AG08396 (cell line): ENCODE data around the gene SORBS1.
A peak's percentile ranks its signal among the peaks of the same experiment; 100 is the strongest.

ENCODE experiments used
- DNase-seq: peaks from one replicate; pipeline ENCODE4 v3.0.0; 2012; ENCODE audit warnings: low spot score, mixed read lengths

The SORBS1 gene

DNA sequence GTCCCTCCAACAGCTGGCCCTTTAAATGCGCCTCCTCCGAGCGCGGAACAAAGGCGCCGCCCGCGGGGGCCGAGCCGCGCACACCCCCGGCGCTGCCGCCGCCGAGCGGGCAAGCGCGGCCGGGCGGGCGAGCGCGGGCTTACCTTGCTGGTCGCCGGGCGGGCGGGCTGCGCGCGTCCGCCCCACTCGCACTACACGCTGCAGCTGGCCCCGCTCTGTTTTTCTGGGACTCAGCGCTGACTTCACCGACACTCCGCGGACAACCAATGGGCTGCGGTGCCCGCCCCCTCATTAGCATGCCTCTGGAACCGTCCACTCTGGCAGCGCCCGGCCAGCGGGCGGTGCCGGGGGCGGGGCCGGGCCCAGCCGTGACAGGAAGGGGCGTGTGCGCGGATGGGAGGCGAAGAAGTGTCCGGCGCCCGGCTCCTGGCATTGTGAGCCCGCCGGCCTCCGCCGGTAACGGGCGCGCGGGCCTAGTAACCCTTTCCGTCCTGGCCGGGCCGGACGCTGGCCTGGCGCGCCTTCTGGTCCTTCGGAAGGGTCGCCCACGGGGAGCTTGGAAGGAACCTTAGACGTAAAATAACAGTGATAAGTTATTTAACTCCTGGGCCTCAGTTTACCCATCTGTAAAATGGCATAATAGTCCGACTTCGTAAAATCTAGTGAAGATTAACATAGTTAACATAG, at the start of gene SORBS1:
SORBS1 (minus strand) TSS at position 195 of the 687 bp plus-strand sequence. CDS start 120,236 bp downstream, outside the sequence.
- DNase-seq: peak; percentile 99

DNA sequence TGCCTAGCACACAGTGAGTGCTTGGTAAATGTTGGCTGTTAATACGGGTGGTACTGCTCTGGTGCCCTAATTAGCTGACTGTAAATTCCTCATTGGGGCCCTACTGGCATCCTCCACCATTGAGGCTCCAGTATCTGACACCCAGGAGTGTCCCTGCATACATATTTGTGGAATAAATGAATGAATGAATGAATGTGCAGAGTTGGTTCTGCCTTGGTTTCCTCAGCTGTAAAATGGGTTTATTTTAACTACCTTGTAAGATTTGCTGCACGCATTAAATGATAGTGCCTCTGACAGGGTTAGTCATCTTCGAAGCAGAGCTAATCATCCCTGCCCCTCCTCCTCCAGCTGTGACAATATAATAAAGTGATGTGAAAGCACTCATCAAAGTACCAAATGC, 49.6 kb upstream of the SORBS1 start:
- no peak for DNase-seq

DNA sequence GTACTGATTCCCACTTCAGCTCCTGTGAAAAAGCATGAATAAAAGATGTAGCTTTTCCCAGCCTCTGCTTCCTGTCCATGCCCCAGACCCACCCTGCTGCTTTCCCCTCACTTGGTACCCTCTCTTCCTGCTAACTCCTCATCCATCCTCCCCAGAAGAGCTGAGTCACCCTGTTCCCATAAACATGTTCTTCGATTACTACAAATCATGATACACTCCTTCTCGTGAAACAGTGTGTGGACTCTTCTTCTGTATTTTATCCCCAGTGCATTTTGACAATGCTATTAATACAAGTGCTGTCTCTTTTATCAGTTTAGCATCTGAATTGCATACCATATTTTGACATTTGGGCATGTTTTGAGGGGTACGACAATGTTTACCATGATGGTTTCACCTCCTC, 45.8 kb upstream of the SORBS1 start:
- DNase-seq: no peak

DNA sequence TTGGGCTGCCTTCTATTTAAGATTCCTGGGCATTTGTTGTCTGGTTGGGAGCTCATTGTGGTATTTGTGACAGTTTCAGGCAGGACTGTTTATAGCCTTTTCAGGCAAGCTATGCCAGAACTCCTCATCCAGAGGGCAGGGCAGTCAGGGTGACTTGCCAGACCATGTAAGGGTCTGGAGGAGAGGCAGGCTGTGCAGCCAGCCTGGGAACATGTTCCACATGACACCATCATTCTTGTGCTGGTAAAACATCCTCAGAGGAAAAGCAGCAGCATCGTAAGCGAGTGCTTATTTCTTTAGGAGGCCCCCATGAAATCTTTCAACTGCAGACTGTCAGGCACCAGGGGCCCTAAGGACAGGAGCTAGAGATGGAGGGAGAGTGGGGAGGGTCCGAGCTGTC, 44.0 kb upstream of the SORBS1 start:
- DNase-seq: no peak

DNA sequence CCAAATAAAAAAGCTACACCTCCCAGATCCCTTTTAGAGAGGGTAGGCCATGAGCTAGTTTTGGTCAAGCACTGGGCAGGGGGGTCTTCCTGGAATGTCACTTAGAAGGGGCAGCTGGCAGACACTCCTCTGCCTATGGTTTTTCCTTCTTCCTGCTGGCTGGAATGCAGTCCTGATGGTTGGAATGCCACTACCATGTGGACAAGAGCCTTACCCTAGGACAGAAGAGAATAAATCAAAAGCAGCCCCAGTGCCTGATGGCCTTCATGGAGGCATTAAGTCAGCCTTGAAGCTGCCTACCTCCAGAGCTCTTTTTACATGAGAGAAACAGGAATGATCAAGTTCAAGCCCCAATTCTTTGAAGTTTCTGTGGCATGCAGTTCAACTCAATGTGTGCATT, 43.5 kb upstream of the SORBS1 start:
- DNase-seq: no peak

DNA sequence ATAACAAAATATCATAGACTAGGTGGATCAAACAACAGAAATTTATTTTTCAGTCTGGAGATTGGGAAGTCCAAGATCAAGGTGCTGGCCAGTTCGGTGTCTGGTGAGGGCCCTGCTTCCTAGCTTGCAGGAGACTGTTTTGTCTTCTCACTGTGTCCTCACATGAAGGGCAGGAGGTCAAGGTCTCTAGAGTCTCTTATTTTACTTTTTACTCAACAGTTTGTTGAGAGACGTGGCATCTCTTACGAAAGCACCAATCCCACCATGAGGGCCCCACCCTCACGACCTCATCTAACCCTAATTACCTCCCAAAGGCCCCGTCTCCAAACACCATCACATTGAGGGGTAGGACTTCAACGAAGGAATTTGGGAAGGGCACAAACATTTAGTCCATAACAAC, 41.2 kb upstream of the SORBS1 start:
- no peak for DNase-seq

DNA sequence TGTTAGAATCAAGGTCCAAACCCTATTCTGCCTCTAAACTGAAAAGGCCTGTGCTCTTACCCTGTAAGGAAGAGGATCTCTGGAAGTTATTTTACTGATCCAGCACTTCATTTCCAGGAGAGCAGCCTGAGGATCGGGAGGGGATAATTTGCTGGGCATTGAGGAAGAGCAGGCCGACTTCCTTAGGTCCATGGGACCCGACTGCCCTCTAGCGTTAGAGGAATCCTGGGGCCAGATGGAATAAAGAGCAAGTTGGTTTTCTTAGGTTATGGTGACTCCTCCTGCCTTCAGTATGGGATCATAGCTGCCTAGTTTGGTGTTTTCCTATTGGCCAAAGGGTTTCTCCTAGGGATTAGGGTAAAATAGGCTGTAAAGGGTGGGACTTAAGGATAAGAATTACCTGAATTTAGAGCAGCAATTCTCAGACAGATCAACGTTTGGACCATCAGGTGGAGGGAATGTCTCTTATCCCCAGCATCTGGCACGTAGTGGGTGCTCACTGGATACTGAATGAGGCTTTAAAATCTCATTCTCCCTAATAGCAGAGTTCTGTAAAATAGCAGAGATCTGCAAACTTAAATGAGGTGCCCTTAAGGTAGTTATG, 40.0 kb upstream of the SORBS1 start:
- DNase-seq: peak; percentile 83

DNA sequence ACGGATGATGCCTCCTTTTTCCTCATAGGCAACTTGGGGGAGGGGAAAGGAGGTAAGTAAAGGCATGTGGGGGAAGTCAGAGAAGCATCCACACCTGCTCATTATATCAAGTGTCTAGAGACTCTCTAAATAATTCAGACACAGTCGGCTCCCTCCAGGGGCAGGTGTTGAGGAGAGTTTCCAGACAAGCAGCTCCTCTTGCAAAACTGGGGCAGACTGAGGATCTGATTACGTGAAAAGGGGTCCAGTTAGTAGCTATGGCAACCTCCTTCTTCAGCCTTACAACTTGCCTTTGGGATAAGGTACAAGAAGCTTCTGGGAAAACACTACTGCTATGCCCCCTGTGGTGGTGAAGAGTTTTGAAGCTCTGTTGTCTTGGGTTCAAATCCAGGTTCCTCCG, 39.0 kb upstream of the SORBS1 start:
- DNase-seq: no peak

DNA sequence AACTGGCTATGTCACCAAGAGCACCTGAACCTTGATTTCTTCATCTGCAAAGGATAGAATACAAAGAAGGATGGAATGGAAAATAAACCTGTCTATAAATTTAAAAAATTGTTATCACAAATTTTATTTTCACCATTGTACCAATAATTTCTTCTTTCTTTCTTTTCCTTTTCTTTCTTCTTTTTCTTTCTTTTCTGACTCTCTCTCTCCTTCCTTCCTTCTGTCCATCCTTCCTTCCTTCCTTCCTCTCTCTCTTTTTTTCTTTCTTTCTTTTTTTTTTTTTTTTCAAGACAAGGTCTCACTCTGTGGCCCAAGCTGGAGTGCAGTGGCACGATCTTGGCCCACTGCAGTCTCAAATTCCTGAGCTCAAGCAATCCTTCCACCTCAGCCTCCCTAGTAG, 36.6 kb upstream of the SORBS1 start:
- no peak for DNase-seq

DNA sequence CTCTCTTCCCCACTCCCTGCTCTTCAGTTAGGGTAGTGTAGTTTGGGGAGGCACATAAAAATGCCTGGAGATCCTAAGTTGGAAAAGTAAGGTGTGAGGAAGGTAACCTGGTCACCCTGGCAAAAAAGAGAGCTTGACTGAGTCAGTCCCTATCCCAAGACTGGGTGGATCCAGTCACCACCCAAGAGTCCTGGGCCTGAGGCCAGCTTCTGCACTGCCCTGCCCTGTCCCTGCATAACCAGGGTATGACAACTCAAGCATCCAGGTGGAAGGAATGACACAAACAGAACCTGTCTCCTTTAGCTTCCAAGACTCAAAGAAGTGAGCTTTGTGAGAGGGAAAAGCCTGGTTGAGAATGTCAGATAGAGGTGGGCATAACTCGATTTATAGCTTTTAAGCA, 26.9 kb upstream of the SORBS1 start:
- no peak for DNase-seq

DNA sequence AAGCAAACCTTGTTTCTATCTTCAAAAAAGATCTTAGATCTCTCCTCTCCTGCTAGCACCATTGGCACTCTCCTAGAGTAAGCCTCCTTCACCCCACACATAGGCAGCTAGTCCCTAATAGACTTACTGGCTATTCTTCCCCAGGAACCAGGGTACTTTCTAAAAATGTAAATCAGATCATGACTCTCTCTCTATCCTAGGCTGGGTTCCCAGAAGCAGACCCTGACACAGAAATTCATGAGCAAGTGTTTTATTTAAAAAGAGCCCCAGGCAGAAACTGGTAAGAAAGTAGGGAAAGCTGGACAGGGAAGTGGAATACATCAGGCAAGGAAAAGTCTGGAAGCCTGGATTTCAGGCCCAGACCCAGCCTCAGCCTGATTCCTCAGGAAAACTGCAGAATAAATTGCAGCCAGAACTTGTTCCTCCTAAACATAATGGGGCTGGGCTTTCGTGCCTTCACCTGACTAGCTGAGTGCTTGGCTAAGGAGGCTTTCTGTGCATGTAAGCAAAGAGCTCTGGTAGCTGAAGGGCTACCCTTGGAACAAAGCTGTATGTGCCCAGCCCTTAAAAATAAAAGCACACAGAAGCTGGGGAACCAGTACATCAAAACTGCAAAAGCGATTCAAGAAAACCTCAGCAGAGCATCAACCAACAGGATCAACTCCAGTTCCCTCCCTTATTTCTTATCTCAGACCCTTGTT, 18.8 kb upstream of the SORBS1 start:
- DNase-seq: no peak

DNA sequence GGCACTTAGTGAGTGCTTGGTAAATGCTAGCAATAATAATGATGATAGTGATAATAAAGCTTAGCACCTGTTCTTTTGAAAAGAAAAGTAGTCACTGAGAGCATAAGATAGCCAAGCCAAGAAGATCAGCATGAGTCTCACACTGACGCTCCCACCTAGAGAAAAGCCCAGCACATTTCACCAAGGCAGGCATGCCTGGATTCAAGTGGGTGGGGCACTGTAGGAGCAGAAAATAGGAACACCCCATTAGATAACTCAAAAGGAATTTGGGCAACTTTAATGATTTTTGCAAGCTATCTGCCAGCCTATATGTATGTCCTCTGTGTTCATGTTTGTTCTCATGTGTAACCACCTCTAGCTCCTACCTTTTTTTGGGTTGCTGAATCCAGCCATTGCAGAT, 18.1 kb upstream of the SORBS1 start:
- DNase-seq: no peak

DNA sequence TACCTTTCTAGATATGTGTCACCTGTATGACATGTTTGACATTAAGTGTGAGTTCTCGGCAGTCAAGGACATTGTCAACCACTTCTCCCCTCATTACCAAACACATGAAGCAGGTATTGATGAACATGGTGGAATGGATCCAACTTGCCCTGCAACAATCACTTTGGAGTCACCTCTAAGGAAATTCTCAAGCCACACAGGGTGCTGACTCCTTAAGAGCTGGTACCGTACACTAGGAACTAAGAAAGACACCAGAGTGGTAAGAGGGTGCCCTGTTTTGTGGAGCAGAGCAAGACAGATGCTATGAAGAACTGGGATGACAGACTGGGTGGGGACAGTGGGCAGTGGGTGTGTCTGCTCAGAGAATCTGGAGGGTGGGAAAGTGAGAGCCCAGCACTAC, 17.4 kb upstream of the SORBS1 start:
- no peak for DNase-seq

DNA sequence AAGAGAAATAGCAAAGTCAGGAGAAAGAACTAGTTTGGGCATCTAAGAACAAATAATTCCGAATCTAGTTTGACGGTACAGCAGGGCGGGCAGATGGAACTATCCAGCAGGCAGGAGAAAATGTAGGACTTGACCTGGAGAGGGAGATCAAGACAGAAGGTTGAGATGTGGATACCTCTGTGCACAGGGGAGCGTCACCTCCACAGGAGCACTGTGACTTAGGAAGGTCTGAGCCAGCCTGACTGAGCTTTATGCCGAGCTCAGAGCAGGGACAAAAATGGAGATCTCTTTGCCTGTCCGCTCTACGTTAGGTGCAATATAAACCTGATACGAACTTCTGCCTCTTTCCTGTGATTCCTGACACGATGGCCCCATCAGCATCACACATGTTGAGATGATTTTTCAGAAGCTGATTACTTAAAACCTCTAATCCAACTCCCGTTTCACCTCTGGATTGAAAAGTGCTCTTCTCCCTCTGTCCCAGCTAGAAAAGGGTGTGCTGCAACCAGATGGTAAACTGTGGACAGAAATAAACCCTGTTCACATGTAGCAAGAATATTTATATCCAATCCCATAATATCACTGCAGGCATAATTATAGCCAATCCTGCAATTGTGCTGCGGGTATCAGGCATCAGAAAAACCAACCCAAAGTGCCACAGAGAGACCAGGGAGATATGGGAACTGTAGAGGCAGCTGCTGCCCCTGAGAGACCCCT, 13.6 kb upstream of the SORBS1 start:
- DNase-seq: no peak

DNA sequence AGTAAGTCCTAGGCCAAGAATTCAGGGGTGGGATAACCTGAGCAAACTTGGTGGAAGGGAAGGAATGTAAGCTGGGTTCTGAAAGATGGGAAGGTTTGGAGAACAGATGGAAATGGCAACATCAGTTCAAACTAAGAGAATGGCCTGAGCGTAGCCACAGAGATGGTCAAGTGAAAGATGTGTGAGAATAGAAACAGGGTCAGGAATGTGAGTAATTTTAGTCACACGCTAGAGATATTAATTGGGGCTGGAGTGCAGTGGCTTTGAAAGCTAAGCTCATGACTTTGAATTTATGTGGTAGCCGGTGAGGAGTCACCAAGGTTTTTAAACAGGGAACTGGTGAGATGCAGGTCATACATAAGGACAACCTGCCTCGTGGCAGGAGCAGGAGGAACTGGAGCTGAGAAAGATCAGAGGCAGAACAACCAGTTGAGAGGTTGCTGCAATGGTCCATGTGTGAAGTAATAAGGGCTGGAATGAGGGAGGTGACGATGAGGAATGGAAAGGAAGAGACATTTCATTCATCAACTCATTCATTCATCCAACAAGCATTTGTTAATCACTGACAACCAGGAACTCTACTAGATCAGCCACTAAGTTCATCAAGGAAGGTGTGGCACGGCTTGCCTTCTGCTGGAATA, 12.9 kb upstream of the SORBS1 start:
- DNase-seq: no peak

DNA sequence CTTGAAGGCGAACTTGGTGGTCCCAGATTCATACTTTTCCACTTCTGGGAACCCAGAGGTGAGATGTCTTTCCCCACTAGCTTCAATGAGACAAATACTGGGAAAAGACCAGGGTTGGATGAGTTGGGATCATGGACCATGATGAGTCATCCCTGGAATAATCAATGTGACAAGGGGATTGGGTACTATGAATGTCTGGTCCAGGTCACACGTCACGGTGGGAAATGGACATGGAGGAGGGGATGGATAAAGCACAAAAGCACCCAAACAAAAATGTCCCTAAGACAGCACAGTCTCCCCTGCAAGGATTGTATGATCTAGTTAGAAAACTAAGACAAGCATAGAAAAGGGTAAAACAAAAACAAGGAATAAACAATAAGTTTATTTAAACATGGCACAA, 12.4 kb upstream of the SORBS1 start:
- no peak for DNase-seq

DNA sequence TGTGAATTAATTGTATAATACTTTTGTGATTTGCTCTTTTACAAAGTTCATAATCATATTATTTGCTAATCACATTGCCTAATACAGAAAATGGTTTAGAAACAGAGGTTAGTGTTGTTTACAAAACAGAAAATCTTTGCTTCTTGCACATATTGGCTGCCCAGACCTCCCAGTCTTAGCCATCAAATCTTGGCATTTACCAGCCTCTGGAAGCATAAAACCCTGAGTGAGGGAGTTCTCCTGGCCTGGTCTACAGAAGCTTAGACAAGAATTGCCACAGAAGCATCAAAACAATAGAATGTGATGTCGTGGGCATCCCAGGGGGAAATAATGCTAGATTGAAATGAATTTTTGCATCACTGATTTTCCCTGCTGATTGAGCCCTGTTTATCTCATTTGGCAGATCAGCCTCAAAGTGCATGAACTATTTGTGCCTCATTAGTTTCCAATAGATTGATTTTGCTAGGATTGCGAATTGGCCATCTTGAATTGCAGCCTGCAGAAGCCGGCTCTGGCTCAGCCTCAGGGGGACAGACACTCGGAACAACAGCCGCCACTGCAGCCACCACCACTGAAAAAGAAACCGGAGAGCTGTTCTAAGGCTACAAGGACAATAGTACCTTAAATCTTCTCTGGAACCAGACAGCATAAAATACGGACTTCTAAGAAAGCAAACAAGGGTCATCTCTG, 11.1 kb upstream of the SORBS1 start:
- no peak for DNase-seq

DNA sequence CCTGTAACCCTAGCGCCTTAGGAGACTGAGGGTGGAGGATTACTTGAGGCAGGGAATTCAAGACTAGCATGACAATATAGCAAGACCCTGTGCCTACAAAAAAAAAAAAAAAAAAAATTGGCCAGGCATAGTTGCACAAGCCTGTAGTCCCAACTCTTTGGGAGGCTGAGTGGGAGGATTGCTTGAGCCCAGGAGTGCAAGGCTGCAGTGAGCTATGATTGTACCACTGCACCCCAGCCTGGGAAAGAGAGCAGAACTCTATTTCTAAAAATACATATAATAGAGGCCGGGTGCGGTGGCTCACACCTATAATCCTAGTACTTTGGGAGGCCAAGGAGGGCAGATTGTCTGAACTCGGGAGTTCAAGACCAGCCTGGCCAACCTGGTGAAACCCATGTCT, 10.2 kb upstream of the SORBS1 start:
- no peak for DNase-seq

DNA sequence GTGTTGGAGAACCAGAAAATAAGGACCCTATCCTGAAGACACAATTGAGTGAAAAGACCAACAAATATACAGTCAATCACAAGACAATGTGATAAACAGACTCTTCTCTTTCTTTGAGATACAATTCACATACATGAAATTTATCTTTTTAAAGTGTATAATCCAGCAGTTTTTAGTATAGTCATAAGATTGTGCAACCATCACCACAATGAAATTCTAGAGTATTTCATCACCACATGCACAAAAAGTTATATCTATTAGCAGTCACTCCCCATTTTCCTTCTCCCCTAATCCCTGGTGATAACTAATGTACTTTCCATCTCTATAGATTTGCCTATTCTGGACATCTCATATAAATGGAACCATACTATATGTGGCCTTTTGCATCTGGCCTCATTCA, 8.2 kb upstream of the SORBS1 start:
- no peak for DNase-seq

DNA sequence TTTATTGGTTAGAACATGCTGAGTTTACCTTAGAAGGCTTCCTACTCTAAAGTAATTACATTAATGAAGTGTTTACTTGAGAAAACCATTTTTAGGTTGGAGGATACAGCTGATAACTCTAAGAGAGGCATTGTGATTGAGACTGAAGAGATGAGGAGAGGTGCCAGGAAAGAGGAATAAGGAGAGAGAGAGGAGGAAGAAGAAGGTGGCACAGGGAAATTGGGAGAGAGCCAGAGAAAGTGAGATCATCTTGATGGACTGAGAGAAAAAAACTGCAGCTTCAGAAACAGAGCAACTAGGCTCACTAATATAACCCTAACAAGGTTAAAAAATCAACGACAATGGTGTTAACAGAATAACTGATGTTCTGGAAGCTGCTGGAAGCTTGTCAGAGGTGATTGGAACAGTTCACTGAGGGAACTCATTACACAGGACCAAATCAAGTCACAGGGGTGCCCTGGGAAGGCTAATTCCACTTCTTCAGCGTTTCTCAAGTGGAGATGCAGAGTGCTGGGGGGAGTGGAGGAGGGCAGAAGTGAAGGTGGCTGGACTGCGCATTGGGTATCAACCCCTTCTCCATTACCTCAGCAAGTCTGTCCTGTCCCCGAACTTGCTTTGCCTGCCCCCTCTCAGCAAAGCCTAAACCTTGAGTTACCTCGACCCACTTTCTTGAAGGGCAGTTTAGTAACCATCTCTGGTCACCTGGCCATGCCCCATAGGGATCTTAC, 6.9 kb upstream of the SORBS1 start:
- no peak for DNase-seq

DNA sequence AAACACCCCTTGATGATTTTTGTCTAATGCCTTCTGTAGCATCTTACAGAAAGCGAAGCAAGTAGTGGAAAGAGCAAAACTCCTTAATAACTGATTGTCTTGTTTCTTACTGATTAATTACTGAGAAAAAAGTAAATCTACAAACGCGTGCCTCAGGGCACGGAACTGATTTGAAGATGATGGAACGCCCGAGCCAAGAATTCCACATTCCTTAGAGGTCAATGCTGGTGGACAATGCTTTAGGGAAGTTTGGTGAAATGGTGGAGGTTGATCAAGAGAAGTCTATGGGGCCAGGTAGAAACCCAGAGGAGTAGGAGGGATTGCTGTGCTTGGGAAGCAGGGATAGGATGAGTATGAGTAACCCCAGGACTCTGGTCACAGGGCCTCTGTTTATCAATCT, 5.0 kb upstream of the SORBS1 start:
- DNase-seq: no peak
